IMR-90 (cell line): ENCODE data around the gene DVL3. TPM values are rescaled to one million over a fixed set of nuclear protein-coding genes. Genes with fewer than 3 reads are reported as not detected.

ENCODE experiments used
- ATAC-seq: fragments of 200-7000 bp; cut with Tn5 transposase; 2 replicates; pipeline ENCODE4 v1.9.1; 2020; ENCODE audit warnings: low read depth, mild to moderate bottlenecking, moderate library complexity
- BruUV-seq: library from RNA; stranded (reverse); fragments of 400-500 nt; replicated peaks from 2 replicates; lab custom pipeline; 2021; lab: Mats Ljungman, UMichigan
- CTCF ChIA-PET: fragments of 300-600 bp; formaldehyde crosslinking; extraction: SDS; loops from one replicate; lab custom pipeline; 2021; ENCODE audit warnings: antibody characterized with exemption; lab: Yijun Ruan, JAX
- POLR2A ChIA-PET: fragments of 300-600 bp; sonication (Branson Sonifier 250); formaldehyde crosslinking; loops from one replicate; lab custom pipeline; 2022; ENCODE audit warnings: antibody characterized with exemption; ENCODE audit not compliant: unreplicated experiment; lab: Charles Lee
- DNase-seq: peaks from one replicate; pipeline ENCODE4 v3.0.0; 2013
- H2AFZ ChIP-seq: replicated peaks from 2 replicates; pipeline ENCODE3; 2013; ENCODE audit warnings: low read length, mild to moderate bottlenecking; ENCODE audit not compliant: poor library complexity
- H2AK5ac ChIP-seq: 2 replicates; pipeline ENCODE4 v1.6.1; 2013; ENCODE audit warnings: low read depth, low read length, inconsistent platforms
- H2AK9ac ChIP-seq: replicated peaks from 2 replicates; pipeline ENCODE3; 2013; ENCODE audit warnings: mild to moderate bottlenecking, low read depth, low read length, moderate library complexity; ENCODE audit not compliant: poor library complexity
- H2BK120ac ChIP-seq: 2 replicates; pipeline ENCODE4 v1.6.1; 2013; ENCODE audit warnings: low read depth, low read length, inconsistent platforms
- H2BK15ac ChIP-seq: 3 replicates; pipeline ENCODE4 v1.6.1; 2013; ENCODE audit warnings: low read depth, low read length, inconsistent platforms
- H2BK20ac ChIP-seq: 2 replicates; pipeline ENCODE4 v1.6.1; 2013; ENCODE audit warnings: low read depth, mild to moderate bottlenecking, inconsistent platforms, low read length, moderate library complexity
- H2BK5ac ChIP-seq: 2 replicates; pipeline ENCODE4 v1.6.1; 2013; ENCODE audit warnings: mild to moderate bottlenecking, low read depth, low read length, inconsistent platforms; ENCODE audit not compliant: poor library complexity, severe bottlenecking
- H3K14ac ChIP-seq: replicated peaks from 2 replicates; pipeline ENCODE4 v1.6.1; 2013; ENCODE audit warnings: low read depth, low read length, inconsistent platforms
- H3K18ac ChIP-seq: 2 replicates; pipeline ENCODE4 v1.6.1; 2013; ENCODE audit warnings: low read depth, low read length, control low read depth
- H3K23ac ChIP-seq: 2 replicates; pipeline ENCODE4 v1.6.1; 2013; ENCODE audit warnings: low read depth, low read length, inconsistent platforms
- H3K27ac ChIP-seq: 2 replicates; pipeline ENCODE4 v1.5.1; 2013; ENCODE audit warnings: mild to moderate bottlenecking, control low read depth, low read length; ENCODE audit not compliant: insufficient read depth
- H3K27me3 ChIP-seq: 2 replicates; pipeline ENCODE4 v1.6.1; 2013; ENCODE audit warnings: low read length; ENCODE audit not compliant: control insufficient read depth, insufficient read depth
- H3K36me3 ChIP-seq: 2 replicates; pipeline ENCODE4 v1.6.1; 2013; ENCODE audit warnings: low read length, mixed read lengths; ENCODE audit not compliant: control insufficient read depth, insufficient read depth
- H3K4ac ChIP-seq: 2 replicates; pipeline ENCODE4 v1.6.1; 2013; ENCODE audit warnings: low read depth, low read length, inconsistent platforms
- H3K4me1 ChIP-seq: 2 replicates; pipeline ENCODE4 v1.6.1; 2013; ENCODE audit warnings: low read length, mixed read lengths; ENCODE audit not compliant: control insufficient read depth, insufficient read depth
- H3K4me2 ChIP-seq: 2 replicates; pipeline ENCODE4 v1.6.1; 2013; ENCODE audit warnings: low read depth, mild to moderate bottlenecking, control low read depth, low read length, moderate library complexity
- H3K4me3 ChIP-seq: 2 replicates; pipeline ENCODE4 v1.5.1; 2013; ENCODE audit warnings: low read depth, mild to moderate bottlenecking, control low read depth, low read length, moderate library complexity; ENCODE audit not compliant: insufficient read depth
- H3K56ac ChIP-seq: 2 replicates; pipeline ENCODE4 v1.6.1; 2013; ENCODE audit warnings: low read length, inconsistent platforms; ENCODE audit not compliant: insufficient read depth; ENCODE audit errors: extremely low read depth
- H3K79me1 ChIP-seq, 2 experiments: 2 replicates each; pipeline ENCODE4 v1.6.1; 2013; ENCODE audit warnings: low read length in 2 of 2, inconsistent platforms in 1 of 2, low read depth in 1 of 2
- H3K9ac ChIP-seq: 2 replicates; pipeline ENCODE4 v1.6.1; 2013; ENCODE audit warnings: low read depth, low read length, control low read depth
- H3K9me1 ChIP-seq: 2 replicates; pipeline ENCODE4 v1.6.1; 2013; ENCODE audit warnings: low read length, inconsistent platforms; ENCODE audit not compliant: insufficient read depth
- H3K9me3 ChIP-seq: 2 replicates; pipeline ENCODE4 v1.6.1; 2013; ENCODE audit warnings: low read length; ENCODE audit not compliant: control insufficient read depth, insufficient read depth
- H4K20me1 ChIP-seq: 2 replicates; pipeline ENCODE4 v1.6.1; 2013; ENCODE audit warnings: low read length, inconsistent platforms; ENCODE audit not compliant: insufficient read depth
- H4K5ac ChIP-seq: 2 replicates; pipeline ENCODE4 v1.6.1; 2013; ENCODE audit warnings: mild to moderate bottlenecking, low read depth, low read length, control low read depth
- H4K8ac ChIP-seq, 2 experiments: 2 replicates each; pipeline ENCODE4 v1.6.1; 2013; ENCODE audit warnings: low read depth in 2 of 2, low read length in 2 of 2, control low read depth in 1 of 2, inconsistent platforms in 1 of 2
- H4K91ac ChIP-seq: 2 replicates; pipeline ENCODE4 v1.6.1; 2013; ENCODE audit warnings: low read depth, low read length, inconsistent platforms; ENCODE audit not compliant: insufficient read depth
- CHD1 ChIP-seq: IDR thresholded peaks from 2 replicates; pipeline ENCODE4 v1.6.1; 2012; ENCODE audit warnings: low read depth, low read length, improper control_type of control experiment
- NFE2L2 ChIP-seq: fragments of 150-350 bp; IDR thresholded peaks from 2 replicates; pipeline ENCODE4 v1.6.1; 2016; ENCODE audit warnings: low read depth, mild to moderate bottlenecking, low read length
- WGBS, 2 experiments: methylation state at CpG; one replicate each; pipeline versions ENCODE4 v1.1.5 to v1.1.7; 2013; ENCODE audit warnings: missing lambda C conversion rate in 2 of 2; ENCODE audit not compliant: insufficient read length in 1 of 2; ENCODE audit errors: extremely low coverage in 2 of 2; 5-methylcytosine and 5-hydroxymethylcytosine counted together
- dilution Hi-C: fragments of 300-500 bp; cut with HindIII; formaldehyde crosslinking; loops from one replicate; pipeline ENCODE4 v1.14.3; 2018; ENCODE audit warnings: low sequenced_read_pairs; ENCODE audit not compliant: unreplicated experiment
- in situ Hi-C: fragments of 300-500 bp; cut with MboI; formaldehyde crosslinking; loops from 3 replicates; pipeline ENCODE4 v1.14.3; 2019; ENCODE audit warnings: low sequenced_read_pairs, inconsistent platforms, mixed read lengths
- intact Hi-C: fragments of 100-400 bp; cut with micrococcal nuclease; formaldehyde crosslinking; loops from 2 replicates; pipeline ENCODE4 v1.10.0; 2022
- polyA plus RNA-seq, 3 experiments: library from polyadenylated mRNA; depleted of rRNA; stranded (reverse); fragments of >200 nt; gene quantifications; 2 replicates each; pipeline ENCODE4 v1.2.3, GENCODE V29; 2012; ENCODE audit warnings: low replicate concordance in 1 of 3
- total RNA-seq: library from RNA; depleted of rRNA; stranded (reverse); fragments of >200 nt; gene quantifications from 2 replicates; pipeline ENCODE4 v1.2.3, GENCODE V29; 2012

The DVL3 gene
- total and polyA plus RNA-seq, 2 of the 4 experiments (the other 2 are of a cell fraction) = 23.3 to 40.4 TPM

- peak overlapping the region; percentile 48 for H4K5ac ChIP-seq
- H2AK9ac ChIP-seq = peak overlapping the region; percentile 63
- H3K23ac ChIP-seq = peak overlapping the region; percentile 98
- CTCF ChIA-PET = interaction anchor here (0.6 kb wide), 1 partner anchor 52 kb away, joined by 4 read pairs; no protein-coding TSS in a partner anchor
- in situ Hi-C loops (no loop called here), intact Hi-C loops (loop anchor here (1.0 to 5.0 kb wide), 2 partner anchors 21 to 279 kb away; partner anchors contain the start of gene DVL3), dilution Hi-C loops (no loop called here)
- H3K9me1 ChIP-seq = peaks cover 28% of the 10 kb centered on the region
- peak overlapping the region; percentile 97 for H3K4me2 ChIP-seq
- no peak for DNase-seq
- no peaks in the 10 kb centered on the region for H3K27me3 ChIP-seq
- H2AK5ac ChIP-seq = peak overlapping the region; percentile 71
- no peaks in the 10 kb centered on the region for H3K9me3 ChIP-seq
- H3K4ac ChIP-seq = peak overlapping the region; percentile 88
- peak overlapping the region; percentile 96 for H3K9ac ChIP-seq
- H3K56ac ChIP-seq = peak overlapping the region; percentile 95
- peaks cover 56% of the 10 kb centered on the region for H4K20me1 ChIP-seq
- peak overlapping the region; percentile 48 for H3K18ac ChIP-seq
- ATAC-seq = peak; percentile 1; the same call in 1 of the 2 replicates
- H4K8ac ChIP-seq = peak overlapping the region; percentile 77 to 87
- peak overlapping the region; percentile 96 for H2BK5ac ChIP-seq
- H2BK15ac ChIP-seq = peak overlapping the region; percentile 6; the same call in 1 of the 3 replicates
- H3K27ac ChIP-seq = peak overlapping the region; percentile 96
- no peak overlapping the region; the same call in 1 of the 2 replicates for H2BK20ac ChIP-seq
- H4K91ac ChIP-seq = peak overlapping the region; percentile 83
- peaks cover 19% of the 10 kb centered on the region for H3K4me1 ChIP-seq
- H3K4me3 ChIP-seq = peak overlapping the region; percentile 86
- POLR2A ChIA-PET = interaction anchor here (0.5 to 1.0 kb wide), 2 partner anchors 17 to 144 kb away, joined by 3 read pairs; no protein-coding TSS in a partner anchor
- peaks cover 34 to 69% of the 10 kb centered on the region in 2 experiments for H3K79me1 ChIP-seq
- H2BK120ac ChIP-seq = peak overlapping the region; percentile 36
- peaks cover 50% of the 10 kb centered on the region for H3K36me3 ChIP-seq
- WGBS, 2 experiments = no CpG with 5 or more reads among the region's 3 CpGs
- H3K14ac ChIP-seq = peak overlapping the region; percentile 69
- H2AFZ ChIP-seq = no peak overlapping the region
- BruUV-seq = no TSS peak
- TF ChIP-seq NFE2L2 (no peak), CHD1 (0 out of 2 replicates have a peak, but pooled peaks have one; percentile 23)
Observed at GRCh38 chr3:184175981-184176376, 20.8 kb downstream of the DVL3 start.
